GM13977 (cell line): ENCODE measurements around the gene VCAM1.
"Not testable (repeated sequence)": the region's sequence is repeated elsewhere in the genome, so short reads cannot be mapped to it uniquely, and the experiment has no call there.

Experiments used
- DNase-seq: peaks from one replicate; pipeline ENCODE4 v3.0.0; 2012; ENCODE audit warnings: low spot score
- in situ Hi-C: fragments of 300-500 bp; cut with MboI; formaldehyde crosslinking; loops from one replicate; pipeline ENCODE4 v1.12.0; 2022; ENCODE audit warnings: low sequenced_read_pairs, low pct_unique_long_range_greater_than_20kb, mixed read lengths, inconsistent platforms; ENCODE audit not compliant: unreplicated experiment
- TF ChIP-seq, protein P1 (sequence below): IDR thresholded peaks from 2 replicates; pipeline ENCODE4 v1.5.1; 2012; ENCODE audit warnings: mild to moderate bottlenecking, control low read depth; ENCODE audit not compliant: insufficient read depth; ENCODE audit errors: extremely low read depth, missing control alignments

The VCAM1 gene

DNA sequence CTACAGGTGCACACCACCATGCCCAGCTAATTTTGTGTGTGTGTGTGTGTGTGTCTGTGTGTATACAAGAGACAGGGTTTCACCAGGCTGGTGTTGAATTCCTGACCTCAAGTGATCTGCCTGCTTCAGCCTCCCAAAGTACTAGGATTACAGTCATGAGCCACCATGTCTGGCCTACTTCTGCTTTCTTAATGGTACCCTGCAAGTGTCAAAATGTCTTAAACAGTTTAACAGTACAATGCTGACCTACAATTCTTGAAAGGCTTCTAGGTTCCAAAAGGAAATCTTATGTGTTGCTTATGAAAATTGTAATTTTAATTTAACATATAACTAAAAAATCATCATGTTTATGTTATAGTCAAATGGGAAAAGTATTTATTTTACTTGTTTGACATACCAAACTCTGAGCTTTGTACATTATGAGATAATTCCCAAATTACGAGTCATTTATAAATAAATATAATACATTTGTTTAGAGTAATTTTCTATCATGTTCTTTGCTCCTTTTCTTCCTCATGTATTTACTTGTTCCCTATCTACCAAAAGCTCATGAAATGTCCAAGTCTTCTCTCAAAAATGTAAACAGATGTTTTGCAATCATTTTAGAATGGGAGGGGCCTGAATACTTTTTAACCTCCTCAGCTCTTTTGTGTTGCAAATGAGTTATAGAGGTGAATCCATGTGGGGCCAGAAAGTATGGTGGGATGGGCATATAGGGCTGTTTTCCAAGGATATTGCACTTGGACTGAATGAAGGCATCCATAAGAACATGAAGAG is 8.4 kb upstream of the VCAM1 start:
- in situ Hi-C loops, result no loop called here
- DNase-seq, result no peak
- TF ChIP-seq, protein P1, sequence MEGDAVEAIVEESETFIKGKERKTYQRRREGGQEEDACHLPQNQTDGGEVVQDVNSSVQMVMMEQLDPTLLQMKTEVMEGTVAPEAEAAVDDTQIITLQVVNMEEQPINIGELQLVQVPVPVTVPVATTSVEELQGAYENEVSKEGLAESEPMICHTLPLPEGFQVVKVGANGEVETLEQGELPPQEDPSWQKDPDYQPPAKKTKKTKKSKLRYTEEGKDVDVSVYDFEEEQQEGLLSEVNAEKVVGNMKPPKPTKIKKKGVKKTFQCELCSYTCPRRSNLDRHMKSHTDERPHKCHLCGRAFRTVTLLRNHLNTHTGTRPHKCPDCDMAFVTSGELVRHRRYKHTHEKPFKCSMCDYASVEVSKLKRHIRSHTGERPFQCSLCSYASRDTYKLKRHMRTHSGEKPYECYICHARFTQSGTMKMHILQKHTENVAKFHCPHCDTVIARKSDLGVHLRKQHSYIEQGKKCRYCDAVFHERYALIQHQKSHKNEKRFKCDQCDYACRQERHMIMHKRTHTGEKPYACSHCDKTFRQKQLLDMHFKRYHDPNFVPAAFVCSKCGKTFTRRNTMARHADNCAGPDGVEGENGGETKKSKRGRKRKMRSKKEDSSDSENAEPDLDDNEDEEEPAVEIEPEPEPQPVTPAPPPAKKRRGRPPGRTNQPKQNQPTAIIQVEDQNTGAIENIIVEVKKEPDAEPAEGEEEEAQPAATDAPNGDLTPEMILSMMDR, result no peak

DNA sequence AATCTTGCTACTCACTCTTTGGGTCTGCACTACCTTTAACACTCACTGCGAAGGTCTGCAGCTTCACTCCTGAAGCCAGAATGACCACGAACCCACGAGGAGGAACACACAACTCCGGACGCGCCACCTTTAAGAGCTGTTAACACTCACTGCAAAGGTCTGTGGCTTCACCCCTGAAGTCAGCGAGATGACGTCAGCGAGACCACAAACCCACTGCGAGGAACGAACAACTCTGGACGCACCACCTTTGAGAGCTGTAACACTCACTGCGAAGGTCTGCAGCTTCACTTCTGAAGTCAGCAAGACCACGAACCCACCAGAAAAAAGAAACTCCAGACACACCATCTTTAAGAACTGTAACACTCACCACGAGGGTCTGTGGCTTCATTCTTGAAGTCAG is 6.5 kb upstream of the VCAM1 start:
- DNase-seq, in situ Hi-C loops: not testable (repeated sequence)

DNA sequence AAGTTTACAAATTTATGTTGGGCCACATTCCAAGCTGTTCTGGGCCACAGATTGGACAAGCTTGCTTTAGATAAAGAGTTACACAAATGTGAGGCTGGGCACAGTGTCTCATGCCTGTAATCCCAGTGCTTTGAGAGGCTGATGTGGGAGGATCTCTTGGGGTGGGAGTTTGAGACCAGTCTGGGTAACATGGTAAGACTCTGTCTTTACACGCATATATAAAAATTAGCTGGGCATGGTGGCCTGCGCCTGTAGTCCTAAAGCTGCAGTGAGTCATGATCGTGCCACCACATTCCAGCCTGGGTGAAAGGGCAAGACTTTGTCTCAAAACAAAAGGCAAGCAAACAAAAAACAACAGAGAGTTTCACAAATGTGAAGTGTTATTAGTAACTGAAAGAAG is 5.9 kb upstream of the VCAM1 start:
- in situ Hi-C loops, result no loop called here

DNA sequence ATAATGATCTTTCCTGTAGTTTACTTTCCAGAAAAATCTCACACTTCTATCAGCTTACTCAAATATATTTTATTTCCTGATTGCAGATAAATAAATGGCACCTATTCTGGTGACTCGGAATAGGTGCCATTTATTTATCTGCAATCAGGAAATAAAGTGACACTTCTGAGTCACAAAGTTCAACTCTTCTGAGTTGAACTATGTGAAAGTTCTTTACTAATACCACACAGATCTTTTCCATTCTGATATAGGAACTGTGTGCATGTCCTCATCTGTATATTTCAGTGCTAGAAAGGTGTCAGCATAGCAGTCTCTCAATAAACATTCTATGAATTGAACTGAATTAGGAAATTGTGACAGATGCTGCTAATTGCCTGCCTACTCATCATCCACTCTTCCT is 4.9 kb upstream of the VCAM1 start:
- TF ChIP-seq, protein P1, result no peak
- in situ Hi-C loops, result no loop called here
- no peak for DNase-seq

More for the DNA sequence above, 5.9 kb upstream of the VCAM1 start:
- TF ChIP-seq, protein P1, result no peak
- no peak for DNase-seq

DNA sequence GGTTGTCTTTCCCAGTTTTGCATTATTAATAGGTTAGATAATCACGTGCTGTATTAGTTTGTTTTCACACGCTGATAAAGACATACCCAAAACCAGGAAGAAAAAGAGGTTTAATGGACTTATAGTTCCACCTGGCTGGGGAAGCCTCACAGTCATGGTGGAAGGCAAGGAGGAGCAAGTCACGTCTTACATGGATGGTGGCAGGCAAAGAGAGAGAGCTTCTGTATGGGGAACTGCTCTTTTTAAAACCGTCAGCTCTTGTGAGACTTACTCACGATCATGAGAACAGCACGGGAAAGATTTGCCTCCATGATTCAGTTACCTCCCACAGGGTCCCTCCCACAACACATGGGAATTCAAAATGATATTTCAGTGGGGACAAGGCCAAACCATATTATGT is 2.3 kb upstream of the VCAM1 start:
- TF ChIP-seq, protein P1, result no peak
- in situ Hi-C loops, result no loop called here
- DNase-seq, result no peak

DNA sequence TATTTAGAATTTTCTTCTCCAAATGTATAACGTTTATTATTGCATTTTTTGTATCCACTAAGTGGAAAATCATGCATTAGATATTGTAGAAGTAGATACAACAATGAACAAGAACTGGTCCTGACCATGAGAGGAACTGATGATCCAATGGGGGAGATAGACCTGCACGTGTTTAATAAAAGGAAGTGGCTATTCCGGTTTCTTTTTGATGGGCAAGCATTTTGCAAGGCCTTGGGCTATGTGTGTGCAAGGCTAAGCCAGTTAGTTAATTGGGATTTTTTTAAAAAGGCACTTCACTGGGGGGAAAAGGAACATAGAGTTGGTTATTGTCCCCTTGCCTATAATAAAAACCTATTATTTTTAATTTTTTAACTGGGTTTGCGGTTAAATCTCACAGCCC is 961 bp upstream of the VCAM1 start:
- DNase-seq, result no peak
- TF ChIP-seq, protein P1, result no peak
- in situ Hi-C loops, result no loop called here

DNA sequence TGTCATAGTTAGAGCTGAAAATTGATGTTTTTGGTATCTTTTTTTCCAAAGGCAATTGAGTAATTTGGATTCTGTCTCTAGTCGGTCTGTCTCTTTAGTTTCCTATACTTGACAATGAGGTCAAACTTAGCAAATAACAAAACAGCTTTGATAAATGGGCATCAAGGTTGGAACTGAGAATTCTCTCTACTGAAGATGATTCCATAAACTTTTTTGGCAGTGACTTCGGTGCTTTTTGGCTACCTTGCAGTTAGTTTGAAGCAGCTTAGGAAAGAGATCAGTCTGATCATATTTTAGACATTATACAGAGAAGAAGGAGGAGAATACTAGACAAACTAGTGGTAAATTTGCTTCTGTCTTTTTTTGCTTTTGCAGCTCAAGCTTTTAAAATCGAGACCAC is 559 bp downstream of the VCAM1 start:
- in situ Hi-C loops, result no loop called here
- TF ChIP-seq, protein P1, result no peak
- no peak for DNase-seq
